GM11168 (cell line): ENCODE results near the gene MKLN1.
"Not testable (repeated sequence)": the region's sequence is repeated elsewhere in the genome, so short reads cannot be mapped to it uniquely, and the experiment has no call there.

Experiments
- in situ Hi-C: fragments of 300-500 bp; cut with MboI; formaldehyde crosslinking; loops from one replicate; pipeline ENCODE4 v1.12.0; 2022; ENCODE audit warnings: low sequenced_read_pairs; ENCODE audit not compliant: unreplicated experiment

MKLN1 gene

GRCh38 chr7:131509781-131510180 lies 182.1 kb downstream of the MKLN1 start:
- in situ Hi-C loops: no loop called here

DNA sequence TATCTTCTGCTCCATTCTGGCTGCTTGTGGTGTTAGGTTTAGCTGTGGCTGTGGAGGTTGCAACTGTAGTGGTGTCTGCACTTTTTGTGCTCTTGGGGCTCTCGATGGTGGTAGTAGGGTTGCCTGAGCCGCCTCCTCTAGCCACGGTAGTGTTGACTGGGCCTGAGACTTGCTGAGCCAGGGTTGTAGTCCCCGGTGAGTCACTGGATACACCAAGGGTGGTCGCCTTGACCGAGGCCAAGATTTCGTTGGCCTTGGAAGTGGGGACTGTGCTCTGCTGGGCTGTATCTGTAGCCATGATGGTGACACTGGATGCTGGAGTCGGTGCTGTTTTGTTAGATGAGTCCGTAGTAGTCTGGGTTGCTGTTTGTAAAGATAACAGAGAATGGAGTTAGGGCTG lies 183.4 kb downstream of the MKLN1 start:
- in situ Hi-C loops: no loop called here

- in situ Hi-C loops: no loop called here
Observed at GRCh38 chr7:131511774-131512535, 184.3 kb downstream of the MKLN1 start.

DNA sequence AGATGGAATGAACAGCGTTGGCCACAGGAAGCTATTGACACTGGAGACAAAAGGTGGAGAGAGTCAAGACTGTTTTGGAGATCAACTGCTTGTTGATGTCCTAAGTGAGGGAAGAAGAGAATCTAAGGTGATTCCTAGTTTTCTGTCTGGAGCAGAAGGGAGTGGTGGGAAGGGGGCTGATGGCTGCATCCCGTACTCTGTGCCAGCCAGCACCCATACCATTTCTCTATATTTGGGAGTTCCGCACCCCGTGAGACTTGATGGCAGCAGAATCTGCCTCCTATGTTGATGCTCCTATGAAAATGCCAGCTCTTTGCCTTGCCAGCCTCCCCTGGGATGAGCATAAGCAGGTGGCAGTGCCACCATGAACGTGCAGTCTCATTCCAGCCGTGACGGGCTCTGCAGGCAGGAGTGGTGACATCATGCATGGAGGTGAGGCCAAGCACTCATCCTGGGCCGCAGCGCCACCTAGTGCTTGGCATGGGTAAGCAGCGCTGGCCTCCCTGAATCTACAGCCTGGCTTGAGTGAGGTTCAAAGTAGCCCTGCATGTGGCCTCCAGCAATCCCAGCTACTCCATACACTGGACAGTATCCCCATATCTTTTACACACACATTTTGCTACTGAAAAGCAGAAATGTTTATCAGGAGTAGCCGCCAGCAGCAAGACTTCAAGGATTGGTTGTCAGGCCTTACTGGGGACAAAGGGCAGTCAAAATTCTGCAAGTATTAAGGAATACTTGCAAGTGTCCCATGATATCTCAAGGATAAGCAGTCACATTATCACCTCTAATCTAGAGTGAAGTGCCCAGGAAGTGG lies 185.8 kb downstream of the MKLN1 start:
- in situ Hi-C loops: no loop called here

- in situ Hi-C loops: not testable (repeated sequence)
Observed at GRCh38 chr7:131515471-131515870, 187.8 kb downstream of the MKLN1 start.

GRCh38 chr7:131517218-131517923 lies 189.7 kb downstream of the MKLN1 start:
- in situ Hi-C loops: no loop called here

GRCh38 chr7:131518626-131519025 lies 190.9 kb downstream of the MKLN1 start:
- in situ Hi-C loops: no loop called here

- in situ Hi-C loops: no loop called here
Observed at GRCh38 chr7:131521651-131522163, 194.0 kb downstream of the MKLN1 start.

- in situ Hi-C loops: no loop called here
Observed at GRCh38 chr7:131522325-131522930, 194.8 kb downstream of the MKLN1 start.

DNA sequence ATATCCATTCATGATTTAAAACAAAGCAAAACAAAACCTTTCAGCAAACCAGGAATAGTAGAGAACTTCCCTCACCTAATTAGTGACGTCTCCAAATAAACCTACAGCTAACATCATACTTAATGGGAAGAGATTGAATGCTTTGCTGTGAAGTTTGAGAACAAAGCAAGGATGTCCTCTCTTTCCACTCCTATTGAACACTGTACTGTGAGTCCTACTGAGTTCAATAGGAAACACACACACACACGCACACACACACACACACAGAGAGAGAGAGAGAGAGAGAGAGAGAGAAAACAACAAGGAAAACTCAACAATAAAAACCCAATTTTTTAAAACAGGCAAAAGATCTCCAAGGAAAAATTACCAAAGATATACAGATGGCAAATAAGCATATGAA lies 196.4 kb downstream of the MKLN1 start:
- in situ Hi-C loops: no loop called here

DNA sequence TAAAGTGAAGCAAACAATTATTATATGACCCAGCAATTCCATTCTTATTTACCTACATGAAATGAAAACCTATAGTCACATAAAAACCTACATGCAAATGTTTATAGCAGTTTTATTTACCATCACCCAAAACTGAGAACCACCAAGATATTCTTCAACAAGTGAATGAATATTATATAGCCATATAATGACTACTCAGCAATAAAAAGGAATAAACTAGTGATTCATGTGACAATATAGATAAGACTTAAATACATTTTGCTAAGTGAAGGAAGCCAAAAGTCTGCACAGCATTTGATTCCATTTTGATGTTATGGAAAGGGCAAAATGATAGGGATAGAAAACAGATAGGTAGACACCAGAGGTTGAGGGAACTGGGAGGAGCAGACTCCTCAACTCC lies 197.0 kb downstream of the MKLN1 start:
- in situ Hi-C loops: no loop called here

DNA sequence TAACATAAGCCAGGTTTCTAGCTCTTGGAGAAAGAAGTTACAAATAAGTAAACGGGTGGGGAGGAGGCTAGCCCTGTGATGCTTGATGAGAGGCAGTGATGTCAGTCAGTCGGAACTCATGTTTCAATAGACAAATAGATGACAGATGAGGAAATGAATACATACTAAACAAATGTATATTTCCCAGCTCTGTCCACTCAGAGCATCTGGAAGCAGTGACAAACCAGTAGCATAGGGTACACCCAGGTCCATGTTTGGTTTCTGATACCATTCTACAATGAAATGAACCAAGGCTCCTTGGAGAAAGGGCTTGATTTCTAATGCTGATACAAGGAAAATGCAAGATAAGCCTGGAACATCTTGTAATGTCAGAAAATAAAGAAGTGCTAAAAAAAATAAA lies 198.1 kb downstream of the MKLN1 start:
- in situ Hi-C loops: no loop called here

DNA sequence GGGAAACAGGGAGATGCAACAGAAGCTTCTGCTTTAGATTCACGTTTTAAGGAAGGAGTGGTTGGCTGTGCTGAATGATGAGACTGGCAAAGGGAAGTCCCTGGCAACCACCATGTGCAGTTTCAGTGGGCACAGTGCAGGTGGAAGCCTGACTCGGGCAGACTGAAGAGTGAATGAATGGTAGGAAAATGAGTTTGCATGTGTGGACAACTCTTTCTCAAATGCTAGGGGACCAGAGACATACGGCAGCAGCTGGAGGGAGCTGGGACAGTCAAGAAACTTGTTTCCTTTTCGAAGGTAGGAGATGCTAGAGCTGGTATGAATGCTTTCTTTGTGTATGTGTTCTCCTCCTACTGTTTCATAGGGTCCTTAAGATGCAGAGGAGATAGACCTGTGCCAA lies 199.8 kb downstream of the MKLN1 start:
- in situ Hi-C loops: no loop called here

- in situ Hi-C loops: no loop called here
Observed at GRCh38 chr7:131529179-131529578, 201.5 kb downstream of the MKLN1 start.

- in situ Hi-C loops: no loop called here
Observed at GRCh38 chr7:131529617-131530016, 201.9 kb downstream of the MKLN1 start.

DNA sequence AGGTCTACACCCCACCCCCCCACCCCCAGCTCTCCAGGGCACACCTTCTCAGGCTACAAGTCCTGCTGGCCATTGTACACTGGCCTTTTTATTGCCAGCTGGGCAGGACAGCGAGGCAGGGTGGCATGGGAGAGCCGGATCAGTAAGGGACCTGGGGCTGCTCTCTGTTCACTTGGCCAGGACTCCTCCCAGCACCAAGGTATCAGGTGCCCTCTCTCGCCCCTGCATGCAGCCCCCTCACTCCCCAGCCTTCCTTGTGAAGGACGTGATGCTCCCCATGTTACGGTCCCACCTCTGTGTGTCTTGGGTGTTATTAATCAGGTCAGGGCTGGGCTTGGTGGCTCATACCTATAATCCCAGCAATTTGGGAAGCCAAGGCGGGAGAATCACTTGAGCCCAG lies 202.5 kb downstream of the MKLN1 start:
- in situ Hi-C loops: no loop called here

DNA sequence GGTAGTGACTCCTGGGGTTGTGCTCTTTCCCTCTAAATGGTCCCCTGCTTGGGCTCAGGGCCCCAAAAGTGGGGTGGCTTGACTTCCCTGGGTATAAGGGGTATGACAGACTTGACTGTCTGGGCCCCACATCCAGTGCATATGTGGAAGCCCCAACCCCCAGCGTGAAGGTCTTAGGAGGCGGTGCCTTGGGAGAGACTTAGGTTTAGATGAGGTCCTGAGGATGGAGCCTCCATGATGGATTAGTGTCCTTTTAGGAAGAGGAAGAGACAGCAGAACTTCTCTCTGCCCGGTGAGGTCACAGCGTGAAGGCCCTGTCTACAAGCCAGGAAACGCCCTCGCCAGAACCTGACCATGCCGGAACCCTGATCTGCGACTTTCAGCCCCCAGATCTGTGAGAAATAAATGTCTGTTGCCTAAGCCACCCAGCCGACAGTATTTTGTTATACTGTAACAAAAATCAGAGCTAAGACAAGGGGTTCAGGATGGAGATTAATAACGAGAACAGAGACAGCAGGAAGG lies 205.0 kb downstream of the MKLN1 start:
- in situ Hi-C loops: no loop called here

GRCh38 chr7:131533151-131533559 lies 205.5 kb downstream of the MKLN1 start:
- in situ Hi-C loops: no loop called here

GRCh38 chr7:131533566-131534561 lies 206.2 kb downstream of the MKLN1 start:
- in situ Hi-C loops: no loop called here
